ENCODE measurements around the gene MYLK.
"Not testable (repeated sequence)": the region's sequence is repeated elsewhere in the genome, so short reads cannot be mapped to it uniquely, and the experiment has no call there.

Gene MYLK

DNA sequence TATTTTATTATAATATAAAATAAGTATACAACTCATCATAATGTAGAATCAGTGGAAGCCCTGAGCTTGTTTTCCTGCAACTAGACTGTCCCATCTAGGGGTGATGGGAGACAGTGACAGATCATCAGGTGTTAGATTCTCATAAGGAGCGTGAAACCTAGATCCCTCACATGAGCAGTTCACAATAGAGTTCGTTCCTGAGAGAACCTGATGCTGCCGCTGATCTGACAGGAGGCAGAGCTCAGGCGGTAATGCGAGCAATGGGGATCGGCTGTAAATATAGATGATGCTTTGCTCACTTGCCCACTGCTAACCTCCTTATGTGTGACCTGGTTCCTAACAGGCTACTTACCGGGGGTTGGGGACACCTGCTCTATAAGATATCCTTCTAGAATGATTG, 272.5 kb downstream of the MYLK start:
- DNase-seq: not testable (repeated sequence)

GRCh38 chr3:123611082-123611481, 273.1 kb downstream of the MYLK start:
- no peak for DNase-seq

- DNase-seq: no peak
These were observed 273.8 kb downstream of the MYLK start for GRCh38 chr3:123610331-123610730.

DNA sequence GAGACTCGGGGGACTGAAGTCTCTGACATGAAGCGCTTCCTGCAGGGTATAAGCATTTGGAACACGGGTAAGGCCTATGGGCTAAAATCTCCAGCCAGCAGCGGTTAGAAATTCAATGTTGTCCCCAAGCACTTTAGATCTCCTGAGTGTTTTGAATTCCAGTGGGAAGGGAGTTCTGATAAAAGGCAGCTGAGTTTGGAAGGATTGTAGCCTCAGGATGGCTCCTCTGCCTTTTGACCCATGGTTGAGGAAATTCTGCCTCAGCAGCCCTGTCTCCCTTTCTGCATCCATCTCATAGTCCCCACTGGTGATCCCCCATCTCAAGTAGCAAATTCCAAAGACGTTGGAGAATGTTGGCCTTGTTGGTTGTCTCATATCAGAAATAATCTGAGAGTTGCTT, 275.1 kb downstream of the MYLK start:
- DNase-seq: no peak

DNA sequence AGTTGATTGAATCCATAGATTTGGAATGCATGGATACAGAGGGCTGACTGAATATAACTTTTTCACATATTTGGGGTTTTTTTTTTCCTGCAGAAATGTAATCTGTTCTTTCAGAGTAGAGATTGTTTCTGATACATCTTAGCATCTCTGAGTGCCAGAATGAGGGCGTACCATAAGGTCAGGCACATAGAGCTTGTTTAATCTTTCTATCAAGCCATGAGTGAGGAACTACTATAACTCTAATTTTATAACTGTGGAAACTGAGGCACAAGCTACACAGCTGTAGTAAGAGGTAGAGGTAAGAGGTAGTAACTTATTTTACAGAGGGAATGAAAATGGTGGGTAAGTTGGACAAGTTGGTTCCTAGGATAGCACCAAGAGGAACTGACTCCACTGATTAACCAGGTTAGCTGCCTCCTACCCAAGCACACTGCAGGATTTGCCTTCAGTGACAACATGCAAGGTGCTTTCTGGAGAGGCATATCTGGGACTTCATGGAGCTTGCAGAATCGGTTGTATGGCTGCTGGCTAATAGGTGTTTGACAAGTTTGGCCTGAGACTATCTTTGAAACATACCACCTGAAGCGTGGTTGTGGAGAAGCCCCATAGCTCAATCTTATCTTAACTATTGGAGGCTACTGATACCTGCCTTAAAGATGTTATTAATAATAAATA, 275.7 kb downstream of the MYLK start:
- no peak for DNase-seq

- DNase-seq: no peak
These were observed 277.6 kb downstream of the MYLK start for GRCh38 chr3:123606527-123606926.

DNA sequence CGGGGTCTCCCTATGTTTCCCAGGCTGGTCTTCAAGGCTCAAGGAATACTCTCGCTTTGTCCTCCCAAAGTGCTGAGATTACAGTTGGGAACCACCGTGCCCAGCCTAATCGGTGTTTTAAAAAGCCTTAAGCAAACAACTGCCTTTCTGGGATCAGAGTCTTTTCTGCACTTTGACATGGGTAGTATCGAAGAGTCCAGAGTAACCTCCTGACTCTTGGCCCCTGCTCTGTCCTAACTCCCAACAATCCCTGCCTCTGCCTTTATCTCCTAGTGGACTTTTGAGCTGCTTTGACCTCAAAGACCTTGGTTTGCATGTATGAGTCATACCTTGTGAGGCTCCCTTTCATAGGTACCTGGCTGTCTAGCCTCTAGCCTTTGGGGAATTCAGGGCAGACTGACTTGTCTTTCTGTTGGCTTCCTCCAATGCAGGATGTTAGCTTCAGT, 278.3 kb downstream of the MYLK start:
- no peak for DNase-seq

DNA sequence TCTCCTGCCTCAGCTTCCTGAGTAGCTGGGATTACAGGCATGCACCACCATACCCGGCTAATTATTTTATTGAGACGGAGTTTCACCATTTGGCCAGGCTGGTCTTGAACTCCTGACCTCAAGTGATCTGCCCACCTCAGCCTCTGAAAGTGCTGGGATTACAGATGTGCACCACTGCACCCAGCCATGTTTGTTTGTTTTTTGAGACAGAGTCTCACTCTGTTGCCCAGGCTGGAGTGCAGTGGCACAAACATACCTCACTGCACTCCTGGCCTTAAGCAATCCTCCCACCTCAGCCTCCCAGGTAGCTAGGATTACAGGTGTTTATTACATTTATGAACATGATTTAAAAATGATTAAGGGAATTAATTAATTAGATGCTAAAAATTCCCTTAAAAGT, 281.0 kb downstream of the MYLK start:
- not testable (repeated sequence) for DNase-seq

- no peak for DNase-seq
These were observed 281.8 kb downstream of the MYLK start for GRCh38 chr3:123602325-123602724.

DNA sequence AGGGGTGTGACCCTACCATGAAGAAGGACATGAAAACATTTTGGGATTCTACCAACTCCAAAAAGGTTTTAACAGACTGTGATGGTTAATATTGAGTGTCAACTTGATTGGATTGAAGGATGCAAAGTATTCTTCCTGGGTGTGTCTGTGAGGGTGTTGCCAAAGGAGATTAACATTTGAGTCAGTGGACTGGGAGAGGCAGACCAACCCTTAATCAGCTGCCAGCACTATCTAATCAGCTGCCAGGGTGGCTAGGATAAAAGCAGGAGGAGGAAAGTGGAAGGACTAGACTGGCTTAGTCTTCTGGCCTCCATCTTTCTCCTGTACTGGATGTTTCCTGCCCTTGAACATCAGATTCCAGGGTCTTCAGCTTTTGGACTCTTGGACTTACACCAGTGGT, 283.3 kb downstream of the MYLK start:
- not testable (repeated sequence) for DNase-seq

DNA sequence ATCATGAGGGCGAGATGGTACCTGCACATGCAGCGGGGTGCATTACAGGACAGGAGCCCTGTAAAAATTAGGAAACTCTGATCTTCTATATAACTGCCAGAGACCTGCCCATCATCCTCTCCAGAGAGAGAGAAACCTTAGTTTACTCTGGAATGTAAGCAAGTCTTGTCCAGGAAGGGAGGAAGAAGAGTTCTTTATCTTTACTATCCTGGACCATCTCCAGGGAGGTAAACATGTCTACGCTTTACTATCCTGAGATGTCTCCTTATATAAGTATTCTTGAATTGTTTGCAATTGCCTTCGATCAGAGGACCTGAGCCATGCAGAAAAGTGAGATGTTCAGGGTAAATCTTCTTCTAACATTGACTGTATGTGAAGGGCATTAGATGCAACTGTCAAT, 286.6 kb downstream of the MYLK start:
- DNase-seq: no peak

DNA sequence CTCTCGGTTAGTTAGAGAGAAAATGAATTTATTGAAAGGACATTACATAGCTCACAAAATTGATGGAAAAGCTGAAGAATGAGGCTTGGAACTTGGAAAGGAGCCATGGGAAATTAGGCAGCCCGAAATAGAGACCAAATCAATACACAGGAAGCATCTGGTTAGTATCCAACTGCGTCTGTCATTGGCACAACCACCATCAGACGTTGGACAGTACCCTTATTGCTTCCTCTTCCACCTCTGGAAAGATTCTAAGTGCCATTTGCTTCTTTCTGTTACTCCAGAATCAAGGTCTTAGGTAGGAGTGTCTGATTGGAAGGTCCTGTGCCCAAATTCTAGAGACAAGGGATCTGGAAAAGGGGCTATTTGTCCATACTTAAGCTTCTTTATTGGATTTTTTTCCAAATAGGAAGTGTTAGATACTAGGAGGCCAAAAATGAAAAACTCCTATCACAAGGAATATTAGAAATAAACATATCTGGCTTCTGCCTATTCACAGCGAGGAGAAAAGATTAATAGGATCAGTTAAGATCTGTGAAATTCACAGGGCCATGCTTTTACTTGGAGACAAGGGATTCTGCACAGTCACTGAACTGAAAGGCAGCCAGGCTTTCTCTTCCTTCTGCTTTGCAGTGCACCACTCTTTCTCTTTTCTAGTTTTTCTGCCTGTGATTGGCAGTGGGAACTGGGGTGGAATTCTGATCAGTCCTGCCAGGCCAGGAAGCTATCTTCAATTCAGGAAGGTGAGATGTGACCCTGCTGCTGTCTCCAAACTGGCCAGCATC, 288.5 kb downstream of the MYLK start:
- DNase-seq: no peak

GRCh38 chr3:123593381-123593780, 290.8 kb downstream of the MYLK start:
- DNase-seq: no peak

GRCh38 chr3:123590685-123591450, 293.3 kb downstream of the MYLK start:
- DNase-seq: no peak

- no peak for DNase-seq
These were observed 296.7 kb downstream of the MYLK start for GRCh38 chr3:123587401-123587800.

- no peak for DNase-seq
These were observed 297.2 kb downstream of the MYLK start for GRCh38 chr3:123586968-123587367.

- no peak for DNase-seq
These were observed 298.0 kb downstream of the MYLK start for GRCh38 chr3:123586131-123586530.

DNA sequence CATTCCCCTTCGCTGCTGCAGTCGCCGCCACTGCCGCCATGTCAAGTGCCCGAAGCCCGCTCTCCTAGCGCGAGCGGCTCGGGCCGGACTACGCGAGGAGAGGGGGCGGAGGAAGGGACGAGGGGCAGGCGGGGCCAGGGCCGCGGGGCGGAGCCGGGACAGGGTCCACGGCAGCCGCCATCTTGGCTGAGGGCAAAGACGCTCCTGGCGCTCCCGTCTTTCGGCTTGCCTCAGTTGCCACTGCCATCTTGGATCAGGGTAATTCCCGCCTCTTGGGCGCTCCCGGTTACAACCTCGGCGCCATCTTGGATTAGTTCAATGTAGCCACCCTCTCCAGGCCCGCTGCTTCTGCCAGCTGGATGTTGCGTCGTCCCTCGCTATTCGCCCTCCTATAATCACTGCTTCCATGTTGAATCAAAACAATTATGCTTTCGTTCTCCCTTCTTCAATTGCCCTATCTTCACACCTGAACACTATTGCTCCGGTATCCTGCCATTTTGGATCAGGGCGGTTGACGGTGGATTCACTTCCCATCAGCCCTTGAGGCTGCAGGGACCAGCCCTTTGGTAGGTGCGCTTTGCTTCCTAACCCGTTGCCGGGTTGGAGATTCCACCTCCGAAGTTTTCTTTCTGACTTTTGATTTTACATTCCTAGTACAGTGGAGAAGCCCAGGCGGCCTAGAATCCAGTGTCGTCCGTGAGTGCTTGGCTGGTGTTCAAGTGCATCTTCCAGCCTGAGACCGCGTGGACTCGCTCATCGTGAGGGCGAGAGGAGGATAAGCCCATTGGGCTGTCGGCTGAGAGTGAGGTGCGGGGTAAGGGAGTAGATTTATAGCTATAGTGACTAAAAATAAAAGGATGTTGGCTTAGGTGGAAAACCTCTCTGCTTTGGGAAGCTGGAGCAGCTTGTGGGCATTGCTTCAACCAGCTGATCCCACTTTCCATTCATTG, 298.9 kb downstream of the MYLK start, which contains the start of gene HACD2:
Gene HACD2, minus strand, starts transcription at position 66 of the 950 bp plus-strand sequence. Its CDS starts 26 bp downstream, at position 40.
- peak; percentile 95 to 98 for DNase-seq

DNA sequence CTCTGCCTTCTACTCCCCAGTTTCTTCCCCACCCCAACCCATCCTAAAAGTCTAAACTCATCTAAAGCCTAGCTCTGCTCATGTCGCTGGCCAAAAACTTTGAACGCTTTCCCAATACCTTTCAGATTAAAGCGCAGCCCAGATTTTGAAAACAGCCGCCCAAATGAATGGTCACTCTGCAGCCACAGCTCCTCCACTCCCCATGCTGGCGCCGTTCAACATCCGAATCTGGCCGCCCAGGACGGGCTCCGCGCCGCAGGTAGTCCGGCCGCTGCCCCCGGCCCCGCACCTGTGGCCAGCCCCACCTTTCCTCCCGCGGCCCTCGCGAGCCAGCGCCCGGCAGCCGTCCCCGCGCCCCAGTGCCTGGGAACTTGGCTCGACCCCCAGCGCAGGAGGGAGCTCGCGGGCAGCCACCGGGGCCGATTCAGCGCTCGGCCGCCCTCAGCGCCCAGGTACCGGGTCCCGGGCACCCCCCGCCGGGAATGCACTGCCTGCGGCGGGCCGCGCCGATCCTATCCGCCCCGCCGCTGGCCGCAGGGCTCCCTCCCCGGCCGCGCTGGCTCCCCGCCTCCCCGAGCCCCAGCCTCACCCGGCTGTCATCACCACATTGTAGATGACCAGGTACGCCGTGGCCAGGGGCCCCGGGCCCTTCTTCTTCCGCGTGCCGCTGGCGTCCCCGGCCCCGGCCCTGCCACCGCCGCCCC, 299.7 kb downstream of the MYLK start:
- peak in 1 of 2 donors; percentile 80 for DNase-seq

- DNase-seq: no peak
These were observed 300.6 kb downstream of the MYLK start for GRCh38 chr3:123583561-123583960.

DNA sequence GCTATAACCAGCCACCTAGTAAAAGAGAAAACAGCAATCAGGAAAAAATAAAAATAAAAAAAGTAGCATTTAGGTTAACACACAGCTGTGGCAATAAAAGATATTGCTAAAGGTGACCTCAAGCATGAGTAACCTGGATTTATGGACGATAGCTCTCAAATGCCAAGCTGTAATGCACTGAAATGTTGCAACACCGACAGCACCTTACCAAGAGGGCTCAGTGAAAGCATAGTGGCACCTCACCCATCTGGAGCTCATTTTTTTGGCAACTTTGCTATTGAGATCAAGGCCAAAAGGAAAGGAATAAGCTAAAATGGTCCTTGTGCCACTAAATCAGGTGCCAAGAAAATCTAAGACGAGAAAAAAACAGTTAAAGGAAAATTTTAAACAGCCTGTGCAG, 301.8 kb downstream of the MYLK start:
- no peak for DNase-seq

GRCh38 chr3:123576122-123576521, 308.0 kb downstream of the MYLK start:
- DNase-seq: no peak
